22Rv1 (cell line): ENCODE results near the gene LETM1.
"Not testable (repeated sequence)": the region's sequence is repeated elsewhere in the genome, so short reads cannot be mapped to it uniquely, and the experiment has no call there.

ENCODE experiments used
- H3K27ac ChIP-seq: fragments of 450-650 bp; 2 replicates; pipeline ENCODE4 v1.5.1; 2017
- CTCF ChIP-seq: fragments of 450-650 bp; IDR thresholded peaks from 2 replicates; pipeline ENCODE4 v1.5.1; 2017; ENCODE audit warnings: mild to moderate bottlenecking
- ZFX ChIP-seq: fragments of 450-650 bp; IDR thresholded peaks from 2 replicates; pipeline ENCODE4 v1.6.1; 2017; ENCODE audit warnings: antibody characterized with exemption, borderline replicate concordance

Gene LETM1

GRCh38 chr4:1854752-1855151 lies 1.2 kb downstream of the LETM1 start:
- peak overlapping the region; percentile 82 for H3K27ac ChIP-seq
- TF ChIP-seq CTCF (no peak), ZFX (no peak)

- H3K27ac ChIP-seq: no peak overlapping the region
- TF ChIP-seq ZFX (no peak), CTCF (no peak)
Measured at GRCh38 chr4:1852904-1853623, 2.9 kb downstream of the LETM1 start.

- TF ChIP-seq CTCF (no peak), ZFX (no peak)
- H3K27ac ChIP-seq: no peak overlapping the region
Measured at GRCh38 chr4:1851575-1852410, 4.2 kb downstream of the LETM1 start.

GRCh38 chr4:1851160-1851559 lies 4.8 kb downstream of the LETM1 start:
- H3K27ac ChIP-seq: no peak overlapping the region
- TF ChIP-seq ZFX (no peak), CTCF (no peak)

GRCh38 chr4:1850276-1850675 lies 5.7 kb downstream of the LETM1 start:
- TF ChIP-seq ZFX (no peak), CTCF (no peak)
- no peak overlapping the region for H3K27ac ChIP-seq

GRCh38 chr4:1846580-1846979 lies 9.4 kb downstream of the LETM1 start:
- H3K27ac ChIP-seq: no peak overlapping the region; the same call in 1 of the 2 replicates
- TF ChIP-seq CTCF (no peak), ZFX (no peak)

- H3K27ac ChIP-seq: not testable (repeated sequence)
Measured at GRCh38 chr4:1844618-1845017, 11.3 kb downstream of the LETM1 start.
